ENCODE measurements around the gene NEDD4L. TPM values are rescaled to one million over a fixed set of nuclear protein-coding genes. Genes with fewer than 3 reads are reported as not detected.

The NEDD4L gene
- polyA plus RNA-seq, 1 donor (not counting 4 experiments of a cell fraction or from before 2014, with no cell fraction given): 52.6 TPM

DNA sequence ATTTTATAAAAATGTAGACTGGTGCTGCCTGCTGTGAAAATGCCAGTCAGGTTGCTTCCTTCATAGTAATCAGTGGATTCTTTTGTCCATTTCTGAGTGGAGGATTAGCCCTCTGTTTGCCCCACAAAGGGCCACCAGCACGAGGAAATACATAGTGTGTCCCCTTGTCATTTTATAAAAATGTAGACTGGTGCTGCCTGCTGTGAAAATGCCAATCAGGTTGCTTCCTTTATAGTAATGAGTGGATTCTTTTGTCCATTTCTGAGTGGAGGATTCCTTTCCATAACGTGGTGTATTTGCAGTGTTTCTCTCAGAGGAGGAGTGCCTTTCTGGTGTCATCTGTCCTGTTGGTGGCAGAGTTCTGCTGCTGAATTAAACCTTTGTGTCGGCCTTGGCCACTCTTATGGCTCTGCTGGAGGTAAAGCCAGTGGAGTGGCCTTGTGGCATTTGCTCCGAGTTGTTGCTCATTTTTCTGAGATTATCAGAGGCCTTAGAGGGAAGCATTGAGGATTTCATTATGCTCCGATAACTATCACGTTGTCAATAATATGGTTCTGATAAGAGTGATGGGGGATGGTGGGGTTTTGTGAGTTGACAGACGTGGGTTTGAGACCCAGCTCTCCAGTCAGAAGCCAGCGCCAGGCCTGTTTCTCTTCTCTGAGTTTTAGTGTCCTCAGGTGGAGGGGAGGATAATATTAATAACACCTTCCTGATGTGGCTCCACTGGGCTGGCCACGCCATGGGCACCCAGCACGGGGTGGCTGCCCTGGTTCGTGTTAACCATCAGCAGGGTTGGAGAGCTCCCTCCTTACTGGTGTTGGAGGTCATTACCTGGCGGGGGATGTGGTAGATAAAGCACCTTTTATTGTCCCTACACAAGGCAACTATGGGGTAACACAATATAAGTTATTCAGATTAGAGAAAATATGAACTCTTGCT lies 96.6 kb downstream of the NEDD4L start:
- Histone ChIP-seq H4K20me1 (ENCODE audit: control insufficient read depth, extremely low read depth, insufficient read depth, low read length) (peaks cover 3% of the 10 kb centered on the region), H3K4me1 (ENCODE audit: control insufficient read depth, extremely low read depth, insufficient read depth, low read length) (peaks cover 10% of the 10 kb centered on the region), H3K9ac (ENCODE audit: control insufficient read depth, extremely low read depth, insufficient read depth, low read length) (no peak overlapping the region), H3K27me3 (ENCODE audit: control insufficient read depth, extremely low read depth, insufficient read depth, low read length) (no peaks in the 10 kb centered on the region), H3K9me1 (ENCODE audit: control insufficient read depth, extremely low read depth, insufficient read depth, low read length) (peaks cover 3% of the 10 kb centered on the region), H3K9me3 (ENCODE audit: control insufficient read depth, low read depth, low read length) (no peaks in the 10 kb centered on the region), H3K27ac (ENCODE audit: control insufficient read depth, insufficient read depth, low read length) (no peak overlapping the region), H2AFZ (ENCODE audit: control insufficient read depth, low read length) (no peak overlapping the region), H3K4me2 (ENCODE audit: control insufficient read depth, extremely low read depth, insufficient read depth, low read depth, low read length) (no peak overlapping the region), H3K4me3 (ENCODE audit: control insufficient read depth in 2 of 3, extremely low read depth in 1 of 3, insufficient read depth in 2 of 3, low read depth in 1 of 3, low read length in 3 of 3) (no peak overlapping the region), H3K79me2 (ENCODE audit: control insufficient read depth, insufficient read depth, low read length) (peaks cover 15% of the 10 kb centered on the region), H3K36me3 (ENCODE audit: control insufficient read depth in 2 of 2, extremely low read depth in 1 of 2, insufficient read depth in 2 of 2, low read length in 2 of 2) (no peaks in the 10 kb centered on the region)
- no peak for TF ChIP-seq EZH2 (IDR thresholded peaks at IDR 0.05; ENCODE audit: low read length)
- TF ChIP-seq, protein P1, sequence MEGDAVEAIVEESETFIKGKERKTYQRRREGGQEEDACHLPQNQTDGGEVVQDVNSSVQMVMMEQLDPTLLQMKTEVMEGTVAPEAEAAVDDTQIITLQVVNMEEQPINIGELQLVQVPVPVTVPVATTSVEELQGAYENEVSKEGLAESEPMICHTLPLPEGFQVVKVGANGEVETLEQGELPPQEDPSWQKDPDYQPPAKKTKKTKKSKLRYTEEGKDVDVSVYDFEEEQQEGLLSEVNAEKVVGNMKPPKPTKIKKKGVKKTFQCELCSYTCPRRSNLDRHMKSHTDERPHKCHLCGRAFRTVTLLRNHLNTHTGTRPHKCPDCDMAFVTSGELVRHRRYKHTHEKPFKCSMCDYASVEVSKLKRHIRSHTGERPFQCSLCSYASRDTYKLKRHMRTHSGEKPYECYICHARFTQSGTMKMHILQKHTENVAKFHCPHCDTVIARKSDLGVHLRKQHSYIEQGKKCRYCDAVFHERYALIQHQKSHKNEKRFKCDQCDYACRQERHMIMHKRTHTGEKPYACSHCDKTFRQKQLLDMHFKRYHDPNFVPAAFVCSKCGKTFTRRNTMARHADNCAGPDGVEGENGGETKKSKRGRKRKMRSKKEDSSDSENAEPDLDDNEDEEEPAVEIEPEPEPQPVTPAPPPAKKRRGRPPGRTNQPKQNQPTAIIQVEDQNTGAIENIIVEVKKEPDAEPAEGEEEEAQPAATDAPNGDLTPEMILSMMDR (optimal IDR thresholded peaks at IDR 0.05 in 1 of 3, IDR thresholded peaks at IDR 0.05 in 1 of 3, conservative IDR thresholded peaks at IDR 0.05 in 1 of 3; ENCODE audit: extremely low read depth in 1 of 3, insufficient read depth in 2 of 3, low read length in 3 of 3): peak in 1 of 3 experiments; percentile 3
- FAIRE-seq (no peak), DNase-seq (ENCODE audit: low read depth, low spot score) (no peak)
- dilution Hi-C loops (cut with MboI; ENCODE audit: extremely low pct_ligation_motif_present, low sequenced_read_pairs): no loop called here

DNA sequence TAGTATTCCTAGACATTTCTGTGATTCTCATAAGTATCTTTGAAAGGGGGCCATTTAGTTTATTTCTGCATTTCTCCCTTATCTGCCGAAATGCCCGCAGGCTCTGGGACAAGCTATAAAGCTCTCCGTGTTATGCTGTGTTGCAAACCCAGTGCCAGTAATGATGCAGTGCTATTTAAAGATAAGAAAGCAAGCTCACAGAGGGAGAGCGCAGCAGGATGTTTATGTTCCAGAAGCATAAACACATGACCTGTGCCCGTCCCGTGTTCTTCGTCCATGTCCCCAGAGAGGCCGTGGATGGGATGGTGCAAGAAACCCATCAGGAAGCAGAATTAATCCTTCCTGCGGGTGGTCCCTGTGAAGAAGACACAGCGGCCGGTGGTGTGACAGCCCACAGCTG lies 99.4 kb downstream of the NEDD4L start:
- Histone ChIP-seq H3K4me3 (ENCODE audit: control insufficient read depth in 2 of 3, extremely low read depth in 1 of 3, insufficient read depth in 2 of 3, low read depth in 1 of 3, low read length in 3 of 3) (no peak overlapping the region), H3K9me3 (ENCODE audit: control insufficient read depth, low read depth, low read length) (no peaks in the 10 kb centered on the region), H3K9ac (ENCODE audit: control insufficient read depth, extremely low read depth, insufficient read depth, low read length) (no peak overlapping the region), H3K27me3 (ENCODE audit: control insufficient read depth, extremely low read depth, insufficient read depth, low read length) (no peaks in the 10 kb centered on the region), H3K79me2 (ENCODE audit: control insufficient read depth, insufficient read depth, low read length) (peaks cover 15% of the 10 kb centered on the region), H3K9me1 (ENCODE audit: control insufficient read depth, extremely low read depth, insufficient read depth, low read length) (peaks cover 2% of the 10 kb centered on the region), H3K4me2 (ENCODE audit: control insufficient read depth, extremely low read depth, insufficient read depth, low read depth, low read length) (no peak overlapping the region), H3K4me1 (ENCODE audit: control insufficient read depth, extremely low read depth, insufficient read depth, low read length) (peaks cover 7% of the 10 kb centered on the region), H3K36me3 (ENCODE audit: control insufficient read depth in 2 of 2, extremely low read depth in 1 of 2, insufficient read depth in 2 of 2, low read length in 2 of 2) (no peaks in the 10 kb centered on the region), H2AFZ (ENCODE audit: control insufficient read depth, low read length) (no peak overlapping the region), H4K20me1 (ENCODE audit: control insufficient read depth, extremely low read depth, insufficient read depth, low read length) (no peaks in the 10 kb centered on the region), H3K27ac (ENCODE audit: control insufficient read depth, insufficient read depth, low read length) (no peak overlapping the region)
- no peak for DNase-seq (ENCODE audit: low read depth, low spot score)
- TF ChIP-seq EZH2 (IDR thresholded peaks at IDR 0.05; ENCODE audit: low read length): no peak
- TF ChIP-seq, protein P1 (optimal IDR thresholded peaks at IDR 0.05 in 1 of 3, IDR thresholded peaks at IDR 0.05 in 1 of 3, conservative IDR thresholded peaks at IDR 0.05 in 1 of 3; ENCODE audit: extremely low read depth in 1 of 3, insufficient read depth in 2 of 3, low read length in 3 of 3): no peak
- FAIRE-seq: no peak
- dilution Hi-C loops (cut with MboI; ENCODE audit: extremely low pct_ligation_motif_present, low sequenced_read_pairs): no loop called here

Measured in keratinocyte (primary cell).